ENCODE results near the gene NRL.

GRCh38 chr14:24074625-24075484 is 39.9 kb downstream of the NRL start:
- no peak for TF ChIP-seq GATA2 (IDR thresholded peaks at IDR 0.05; ENCODE audit: low read depth, low read length)
- TF ChIP-seq GATA3 (IDR thresholded peaks at IDR 0.05; ENCODE audit: low read depth, low read length): no peak

Data from SH-SY5Y (cell line).